ENCODE results near the gene NGDN. TPM values are rescaled to one million over a fixed set of nuclear protein-coding genes. Genes with fewer than 3 reads are reported as not detected.

NGDN gene
- total and polyA plus RNA-seq, 4 donors = 18.2 to 26.9 (median 22.9) TPM

- no peak overlapping the region for H3K9ac ChIP-seq (ENCODE audit: low read depth in 1 of 2, low read length in 2 of 2)
- 82% methylated on average over 3 of the region's 3 CpGs for WGBS
- H3K4me3 ChIP-seq (ENCODE audit: low read depth in 1 of 3, low read length in 3 of 3) = no peak overlapping the region
- H3K27me3 ChIP-seq (ENCODE audit: control insufficient read depth in 4 of 4, insufficient read depth in 4 of 4, low read length in 3 of 4) = no peaks in the 10 kb centered on the region
- H3K9me3 ChIP-seq (ENCODE audit: control insufficient read depth in 4 of 4, low read length in 3 of 4) = no peaks in the 10 kb centered on the region
- H3K4me1 ChIP-seq (ENCODE audit: control insufficient read depth in 4 of 4, insufficient read depth in 4 of 4, low read length in 3 of 4) = peaks cover 0 to 5% (median 3%) of the 10 kb centered on the region in 4 donors
- DNase-seq (ENCODE audit: low spot score) = no peak
- TF ChIP-seq CTCF (IDR thresholded peaks at IDR 0.05; ENCODE audit: low read depth, low read length, missing input control) = no peak
- no peak for TF ChIP-seq SP1 (IDR thresholded peaks at IDR 0.05)
- TF ChIP-seq ZBTB33 (IDR thresholded peaks at IDR 0.05) = no peak
- TF ChIP-seq GABPA (IDR thresholded peaks at IDR 0.05 in 1 of 2, conservative IDR thresholded peaks at IDR 0.05 in 1 of 2) = no peak
- no peak for TF ChIP-seq JUND (IDR thresholded peaks at IDR 0.05)
- no peak for TF ChIP-seq FOXA1 (IDR thresholded peaks at IDR 0.05)
- no peak for TF ChIP-seq HNF4G (IDR thresholded peaks at IDR 0.05)
- TF ChIP-seq RAD21 (IDR thresholded peaks at IDR 0.05) = no peak
- no peak for TF ChIP-seq FOXA2 (IDR thresholded peaks at IDR 0.05)
- no peaks in the 10 kb centered on the region for H3K36me3 ChIP-seq (ENCODE audit: control insufficient read depth in 4 of 4, insufficient read depth in 3 of 4, low read depth in 1 of 4, low read length in 3 of 4)
- H3K27ac ChIP-seq (ENCODE audit: low read depth in 1 of 2, low read length in 2 of 2) = no peak overlapping the region
Observed at GRCh38 chr14:23465261-23465660, 4.2 kb upstream of the NGDN start.

- 75% methylated on average over 15 of the region's 15 CpGs for WGBS
- Histone ChIP-seq H3K4me3 (ENCODE audit: low read depth in 1 of 3, low read length in 3 of 3) (peak overlapping the region; percentile 37 to 75 (median 44)), H3K9me3 (ENCODE audit: control insufficient read depth in 4 of 4, low read length in 3 of 4) (no peaks in the 10 kb centered on the region), H3K27me3 (ENCODE audit: control insufficient read depth in 4 of 4, insufficient read depth in 4 of 4, low read length in 3 of 4) (no peaks in the 10 kb centered on the region), H3K36me3 (ENCODE audit: control insufficient read depth in 4 of 4, insufficient read depth in 3 of 4, low read depth in 1 of 4, low read length in 3 of 4) (peaks cover 0 to 24% (median 8%) of the 10 kb centered on the region in 4 donors), H3K9ac (ENCODE audit: low read depth in 1 of 2, low read length in 2 of 2) (no peak overlapping the region), H3K27ac (ENCODE audit: low read depth in 1 of 2, low read length in 2 of 2) (peak overlapping the region; percentile 44 to 46), H3K4me1 (ENCODE audit: control insufficient read depth in 4 of 4, insufficient read depth in 4 of 4, low read length in 3 of 4) (peaks cover 0 to 9% (median 6%) of the 10 kb centered on the region in 4 donors)
- peak in 1 of 2 donors; percentile 1 for TF ChIP-seq JUND (IDR thresholded peaks at IDR 0.05)
- no peak for TF ChIP-seq GABPA (IDR thresholded peaks at IDR 0.05 in 1 of 2, conservative IDR thresholded peaks at IDR 0.05 in 1 of 2)
- no peak for DNase-seq (ENCODE audit: low spot score)
Observed at GRCh38 chr14:23468704-23469126, 788 bp upstream of the NGDN start.

- Histone ChIP-seq H3K36me3 (ENCODE audit: control insufficient read depth in 4 of 4, insufficient read depth in 3 of 4, low read depth in 1 of 4, low read length in 3 of 4) (peaks cover 2 to 35% (median 11%) of the 10 kb centered on the region in 4 donors), H3K9ac (ENCODE audit: low read depth in 1 of 2, low read length in 2 of 2) (peak overlapping the region; percentile 99), H3K27me3 (ENCODE audit: control insufficient read depth in 4 of 4, insufficient read depth in 4 of 4, low read length in 3 of 4) (no peaks in the 10 kb centered on the region), H3K4me3 (ENCODE audit: low read depth in 1 of 3, low read length in 3 of 3) (peak overlapping the region; percentile 78 to 100 (median 99)), H3K4me1 (ENCODE audit: control insufficient read depth in 4 of 4, insufficient read depth in 4 of 4, low read length in 3 of 4) (peaks cover 0 to 9% (median 6%) of the 10 kb centered on the region in 4 donors), H3K27ac (ENCODE audit: low read depth in 1 of 2, low read length in 2 of 2) (peak overlapping the region; percentile 79 to 85), H3K9me3 (ENCODE audit: control insufficient read depth in 4 of 4, low read length in 3 of 4) (no peaks in the 10 kb centered on the region)
- no peak for DNase-seq (ENCODE audit: low spot score)
- 2% methylated on average over 11 of the region's 11 CpGs for WGBS
- TF ChIP-seq REST (IDR thresholded peaks at IDR 0.05) (no peak), ATF3 (IDR thresholded peaks at IDR 0.05) (no peak), HNF4G (IDR thresholded peaks at IDR 0.05) (no peak), ZBTB33 (IDR thresholded peaks at IDR 0.05) (no peak), GABPA (IDR thresholded peaks at IDR 0.05 in 1 of 2, conservative IDR thresholded peaks at IDR 0.05 in 1 of 2) (no peak), NR2F2 (IDR thresholded peaks at IDR 0.05) (no peak), CTCF (IDR thresholded peaks at IDR 0.05; ENCODE audit: low read depth, low read length, missing input control) (no peak), EGR1 (IDR thresholded peaks at IDR 0.05; ENCODE audit: low read depth in 2 of 2) (no peak), RXRA (IDR thresholded peaks at IDR 0.05) (no peak), SP1 (IDR thresholded peaks at IDR 0.05) (no peak)
Observed at GRCh38 chr14:23469906-23470403, 452 bp downstream of the NGDN start.

All from liver (tissue), 9 donors.